ENCODE data around the gene LSM12.

The LSM12 gene

DNA sequence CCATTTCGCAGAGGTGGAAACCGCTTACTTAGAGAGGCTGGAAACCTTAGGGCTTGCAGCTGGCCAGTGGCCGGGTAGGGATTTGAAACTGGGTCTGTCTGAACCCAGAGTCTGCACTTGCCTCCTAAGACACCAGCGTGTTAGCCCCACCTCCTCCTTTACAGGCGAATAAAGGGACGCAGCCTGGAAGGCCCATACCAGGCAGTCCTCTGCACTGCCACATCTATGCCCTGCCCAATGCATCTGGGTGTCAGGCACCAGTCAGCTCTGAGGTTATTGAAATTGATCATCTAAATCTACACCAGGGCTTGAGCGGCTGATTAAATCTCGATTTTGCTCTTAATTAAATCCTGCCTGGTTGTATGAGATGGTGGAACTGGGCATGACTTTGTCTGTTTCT, 82.0 kb downstream of the LSM12 start:
- no peak for DNase-seq

All from DMS153 (cell line).